Measurements from ENCODE around the gene ZNF77.

The ZNF77 gene

DNA sequence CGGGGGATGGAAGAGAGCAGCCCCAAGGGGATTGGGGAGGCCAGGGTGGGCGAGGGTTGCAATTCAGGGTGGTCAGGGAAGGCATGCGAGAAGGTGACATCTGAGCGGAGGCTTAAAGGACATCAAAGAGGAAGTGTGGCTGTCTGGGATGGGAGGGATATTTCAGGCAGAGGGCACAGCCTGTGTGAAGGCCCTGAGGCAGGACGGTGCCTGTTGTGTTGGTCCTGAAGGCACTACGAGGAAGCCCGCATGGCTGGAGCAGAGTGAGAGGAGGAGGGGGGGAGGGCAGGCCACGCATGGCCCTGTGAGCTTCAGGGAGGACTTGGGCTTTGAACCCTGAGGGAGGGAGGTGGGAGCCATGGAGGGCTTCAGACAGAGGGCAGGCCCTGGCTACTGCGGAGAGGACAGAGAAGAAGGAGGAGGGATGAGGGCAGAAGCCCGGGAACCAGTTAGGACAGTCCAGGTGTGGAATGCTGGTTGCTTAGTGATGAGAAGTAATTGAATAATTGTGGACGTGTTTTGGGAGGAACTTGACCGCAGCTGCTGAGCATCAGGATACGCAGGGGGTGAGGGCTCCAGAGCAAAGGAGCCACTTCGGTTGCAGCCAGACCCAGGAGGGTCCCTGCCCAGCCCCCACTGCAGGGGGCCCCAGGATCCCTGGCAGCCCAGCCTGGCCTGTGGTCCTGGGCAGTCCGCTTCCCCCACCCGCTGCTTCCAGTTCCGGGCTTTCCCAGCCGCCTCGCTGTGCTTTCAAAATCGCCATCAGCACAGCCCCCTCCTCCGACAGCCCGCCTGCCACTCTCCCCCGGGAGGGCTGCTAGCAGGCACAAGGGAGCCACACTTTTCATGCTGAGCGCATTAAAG lies 38.8 kb upstream of the ZNF77 start (continued):
- no peak for TF ChIP-seq ZNF514 (tag by site-specific recombination; IDR thresholded peaks at IDR 0.05)
- no peak for TF ChIP-seq ZNF777 (tag by site-specific recombination; IDR thresholded peaks at IDR 0.05; ENCODE audit: borderline replicate concordance)
- no peak for TF ChIP-seq SALL2 (tag by site-specific recombination; IDR thresholded peaks at IDR 0.05; ENCODE audit: borderline replicate concordance)
- no peak for TF ChIP-seq ZNF510 (tag by site-specific recombination; IDR thresholded peaks at IDR 0.05; ENCODE audit: insufficient replicate concordance)
- TF ChIP-seq ZNF324 (tag by site-specific recombination; IDR thresholded peaks at IDR 0.05), result peak; percentile 30; the same call in 1 of the 2 replicates
- peak; percentile 68 for TF ChIP-seq HIC1 (tag by site-specific recombination; IDR thresholded peaks at IDR 0.05)
- peak; percentile 7; the same call in 1 of the 2 replicates for TF ChIP-seq SCRT1 (tag by site-specific recombination; IDR thresholded peaks at IDR 0.05; ENCODE audit: borderline replicate concordance)
- TF ChIP-seq, protein P1, sequence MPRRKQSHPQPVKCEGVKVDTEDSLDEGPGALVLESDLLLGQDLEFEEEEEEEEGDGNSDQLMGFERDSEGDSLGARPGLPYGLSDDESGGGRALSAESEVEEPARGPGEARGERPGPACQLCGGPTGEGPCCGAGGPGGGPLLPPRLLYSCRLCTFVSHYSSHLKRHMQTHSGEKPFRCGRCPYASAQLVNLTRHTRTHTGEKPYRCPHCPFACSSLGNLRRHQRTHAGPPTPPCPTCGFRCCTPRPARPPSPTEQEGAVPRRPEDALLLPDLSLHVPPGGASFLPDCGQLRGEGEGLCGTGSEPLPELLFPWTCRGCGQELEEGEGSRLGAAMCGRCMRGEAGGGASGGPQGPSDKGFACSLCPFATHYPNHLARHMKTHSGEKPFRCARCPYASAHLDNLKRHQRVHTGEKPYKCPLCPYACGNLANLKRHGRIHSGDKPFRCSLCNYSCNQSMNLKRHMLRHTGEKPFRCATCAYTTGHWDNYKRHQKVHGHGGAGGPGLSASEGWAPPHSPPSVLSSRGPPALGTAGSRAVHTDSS (tag by site-specific recombination; IDR thresholded peaks at IDR 0.05), result no peak; the same call in 1 of the 2 replicates
- peak; percentile 99 for TF ChIP-seq ZNF623 (tag by site-specific recombination; IDR thresholded peaks at IDR 0.05)
- peak; percentile 74 for TF ChIP-seq ZNF596 (tag by site-specific recombination; IDR thresholded peaks at IDR 0.05)
- TF ChIP-seq ZNF155 (tag by site-specific recombination; IDR thresholded peaks at IDR 0.05), result no peak
- no peak for TF ChIP-seq ZNF654 (tag by site-specific recombination; IDR thresholded peaks at IDR 0.05; ENCODE audit: low read depth)
- no peak for TF ChIP-seq ZNF677 (tag by site-specific recombination; IDR thresholded peaks at IDR 0.05)
- no peak for TF ChIP-seq ZNF426 (tag by site-specific recombination; IDR thresholded peaks at IDR 0.05)
- TF ChIP-seq ZNF624 (tag by site-specific recombination; IDR thresholded peaks at IDR 0.05), result no peak
- no peak for TF ChIP-seq REPIN1 (tag by site-specific recombination; IDR thresholded peaks at IDR 0.05; ENCODE audit: low read depth)
- peak; percentile 77; the same call in 1 of the 2 replicates for TF ChIP-seq ZNF184 (tag by site-specific recombination; IDR thresholded peaks at IDR 0.05)
- TF ChIP-seq ZNF544 (tag by site-specific recombination; IDR thresholded peaks at IDR 0.05), result no peak
- TF ChIP-seq, protein P2, sequence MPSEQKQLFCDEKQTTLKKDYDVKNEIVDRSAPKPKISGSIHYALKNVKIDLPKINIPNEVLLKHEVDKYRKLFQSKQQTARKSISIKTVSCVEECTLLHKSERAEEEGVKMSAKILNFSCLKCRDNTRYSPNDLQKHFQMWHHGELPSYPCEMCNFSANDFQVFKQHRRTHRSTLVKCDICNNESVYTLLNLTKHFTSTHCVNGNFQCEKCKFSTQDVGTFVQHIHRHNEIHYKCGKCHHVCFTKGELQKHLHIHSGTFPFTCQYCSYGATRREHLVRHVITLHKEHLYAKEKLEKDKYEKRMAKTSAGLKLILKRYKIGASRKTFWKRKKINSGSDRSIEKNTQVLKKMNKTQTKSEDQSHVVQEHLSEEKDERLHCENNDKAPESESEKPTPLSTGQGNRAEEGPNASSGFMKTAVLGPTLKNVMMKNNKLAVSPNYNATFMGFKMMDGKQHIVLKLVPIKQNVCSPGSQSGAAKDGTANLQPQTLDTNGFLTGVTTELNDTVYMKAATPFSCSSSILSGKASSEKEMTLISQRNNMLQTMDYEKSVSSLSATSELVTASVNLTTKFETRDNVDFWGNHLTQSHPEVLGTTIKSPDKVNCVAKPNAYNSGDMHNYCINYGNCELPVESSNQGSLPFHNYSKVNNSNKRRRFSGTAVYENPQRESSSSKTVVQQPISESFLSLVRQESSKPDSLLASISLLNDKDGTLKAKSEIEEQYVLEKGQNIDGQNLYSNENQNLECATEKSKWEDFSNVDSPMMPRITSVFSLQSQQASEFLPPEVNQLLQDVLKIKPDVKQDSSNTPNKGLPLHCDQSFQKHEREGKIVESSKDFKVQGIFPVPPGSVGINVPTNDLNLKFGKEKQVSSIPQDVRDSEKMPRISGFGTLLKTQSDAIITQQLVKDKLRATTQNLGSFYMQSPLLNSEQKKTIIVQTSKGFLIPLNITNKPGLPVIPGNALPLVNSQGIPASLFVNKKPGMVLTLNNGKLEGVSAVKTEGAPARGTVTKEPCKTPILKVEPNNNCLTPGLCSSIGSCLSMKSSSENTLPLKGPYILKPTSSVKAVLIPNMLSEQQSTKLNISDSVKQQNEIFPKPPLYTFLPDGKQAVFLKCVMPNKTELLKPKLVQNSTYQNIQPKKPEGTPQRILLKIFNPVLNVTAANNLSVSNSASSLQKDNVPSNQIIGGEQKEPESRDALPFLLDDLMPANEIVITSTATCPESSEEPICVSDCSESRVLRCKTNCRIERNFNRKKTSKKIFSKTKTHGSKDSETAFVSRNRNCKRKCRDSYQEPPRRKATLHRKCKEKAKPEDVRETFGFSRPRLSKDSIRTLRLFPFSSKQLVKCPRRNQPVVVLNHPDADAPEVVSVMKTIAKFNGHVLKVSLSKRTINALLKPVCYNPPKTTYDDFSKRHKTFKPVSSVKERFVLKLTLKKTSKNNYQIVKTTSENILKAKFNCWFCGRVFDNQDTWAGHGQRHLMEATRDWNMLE (tag by site-specific recombination; conservative IDR thresholded peaks at IDR 0.05; ENCODE audit: low read depth), result no peak
- peak; percentile 61 for TF ChIP-seq ZNF2 (tag by site-specific recombination; IDR thresholded peaks at IDR 0.05)
- TF ChIP-seq ZNF214 (tag by site-specific recombination; IDR thresholded peaks at IDR 0.05; ENCODE audit: borderline replicate concordance), result no peak
- TF ChIP-seq ZFP69B (tag by site-specific recombination; IDR thresholded peaks at IDR 0.05), result peak; percentile 41; the same call in 1 of the 2 replicates
- TF ChIP-seq ZNF433 (tag by site-specific recombination; IDR thresholded peaks at IDR 0.05; ENCODE audit: low read depth), result no peak
- TF ChIP-seq ZNF560 (tag by site-specific recombination; IDR thresholded peaks at IDR 0.05; ENCODE audit: borderline replicate concordance), result no peak
- TF ChIP-seq, protein P3, sequence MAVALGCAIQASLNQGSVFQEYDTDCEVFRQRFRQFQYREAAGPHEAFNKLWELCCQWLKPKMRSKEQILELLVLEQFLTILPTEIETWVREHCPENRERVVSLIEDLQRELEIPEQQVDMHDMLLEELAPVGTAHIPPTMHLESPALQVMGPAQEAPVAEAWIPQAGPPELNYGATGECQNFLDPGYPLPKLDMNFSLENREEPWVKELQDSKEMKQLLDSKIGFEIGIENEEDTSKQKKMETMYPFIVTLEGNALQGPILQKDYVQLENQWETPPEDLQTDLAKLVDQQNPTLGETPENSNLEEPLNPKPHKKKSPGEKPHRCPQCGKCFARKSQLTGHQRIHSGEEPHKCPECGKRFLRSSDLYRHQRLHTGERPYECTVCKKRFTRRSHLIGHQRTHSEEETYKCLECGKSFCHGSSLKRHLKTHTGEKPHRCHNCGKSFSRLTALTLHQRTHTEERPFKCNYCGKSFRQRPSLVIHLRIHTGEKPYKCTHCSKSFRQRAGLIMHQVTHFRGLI (tag by site-specific recombination; IDR thresholded peaks at IDR 0.05), result peak; percentile 83
- TF ChIP-seq KLF8 (tag by site-specific recombination; IDR thresholded peaks at IDR 0.05), result peak; percentile 85

Data from HEK293 (cell line).